HT-29 (cell line): ENCODE results near the gene DCAF8. TPM values are rescaled to one million over a fixed set of nuclear protein-coding genes. Genes with fewer than 3 reads are reported as not detected.
A peak's percentile ranks its signal among the peaks of the same experiment; 100 is the strongest.
"Not testable (repeated sequence)": the region's sequence is repeated elsewhere in the genome, so short reads cannot be mapped to it uniquely, and the experiment has no call there.

Experiments used
- DNase-seq: peaks from one replicate; pipeline ENCODE4 v3.0.0-alpha.2; 2015; ENCODE audit warnings: low spot score
- total RNA-seq: library from RNA; depleted of rRNA; stranded (reverse); fragments of >200 nt; shearing (Covaris generic); gene quantifications from 2 replicates; pipeline ENCODE4 v1.2.3, GENCODE V29; 2014; rRNA removed

The DCAF8 gene
- total RNA-seq = 54.1 and 69.3 TPM in 2 replicates

- peak; percentile 95 for DNase-seq
Measured at GRCh38 chr1:160261893-160262794, at the start of gene DCAF8. Gene DCAF8 (minus strand): TSS chr1:160262549. CDS start chr1:160244008, 18,541 bp downstream.

- DNase-seq = no peak
Measured at GRCh38 chr1:160309571-160309970, 47.2 kb upstream of the DCAF8 start.

GRCh38 chr1:160309185-160309557 lies 46.8 kb upstream of the DCAF8 start:
- DNase-seq = no peak

GRCh38 chr1:160308451-160309184 lies 46.3 kb upstream of the DCAF8 start:
- DNase-seq = no peak

GRCh38 chr1:160307118-160307791 lies 44.9 kb upstream of the DCAF8 start:
- no peak for DNase-seq

- DNase-seq = no peak
Measured at GRCh38 chr1:160300173-160300572, 37.8 kb upstream of the DCAF8 start.

- DNase-seq = no peak
Measured at GRCh38 chr1:160296036-160296435, 33.7 kb upstream of the DCAF8 start.

GRCh38 chr1:160293020-160293968 lies 30.9 kb upstream of the DCAF8 start:
- DNase-seq = no peak

- DNase-seq = peak; percentile 81
Measured at GRCh38 chr1:160291248-160292220, 29.2 kb upstream of the DCAF8 start.

GRCh38 chr1:160287769-160288168 lies 25.4 kb upstream of the DCAF8 start:
- DNase-seq = not testable (repeated sequence)

GRCh38 chr1:160285506-160285905 lies 23.2 kb upstream of the DCAF8 start:
- no peak for DNase-seq

GRCh38 chr1:160284782-160285344 lies 22.5 kb upstream of the DCAF8 start, which contains the start of gene PEX19:
Gene PEX19 (minus strand): TSS chr1:160285133. CDS start chr1:160285124, 9 bp downstream.
- peak; percentile 85 for DNase-seq

- DNase-seq = peak; percentile 48
Measured at GRCh38 chr1:160284220-160284781, 22.0 kb upstream of the DCAF8 start.

- no peak for DNase-seq
Measured at GRCh38 chr1:160282807-160283206, 20.5 kb upstream of the DCAF8 start.

- DNase-seq = no peak
Measured at GRCh38 chr1:160277987-160278386, 15.6 kb upstream of the DCAF8 start.

- no peak for DNase-seq
Measured at GRCh38 chr1:160277330-160277729, 15.0 kb upstream of the DCAF8 start.

- no peak for DNase-seq
Measured at GRCh38 chr1:160271025-160271424, 8.7 kb upstream of the DCAF8 start.

GRCh38 chr1:160267284-160267991 lies 5.1 kb upstream of the DCAF8 start:
- DNase-seq = no peak
